Endothelial cell of umbilical vein (primary cell): ENCODE results near the gene APBB2. TPM values are rescaled to one million over a fixed set of nuclear protein-coding genes. Genes with fewer than 3 reads are reported as not detected.

Source experiments
- BruUV-seq: library from RNA; stranded (reverse); fragments of 400-500 nt; replicated peaks from 2 replicates; lab custom pipeline; 2021; lab: Mats Ljungman, UMichigan
- CTCF ChIA-PET: fragments of 300-600, 350-600 bp; sonication (Branson Sonifier 250); formaldehyde crosslinking; loops from one replicate; lab custom pipeline; 2021; ENCODE audit warnings: antibody characterized with exemption, inconsistent platforms; lab: Charles Lee
- POLR2A ChIA-PET: fragments of 300-600, 350-600 bp; sonication (Branson Sonifier 250); formaldehyde crosslinking; loops from one replicate; lab custom pipeline; 2021; ENCODE audit warnings: antibody characterized with exemption, inconsistent platforms; lab: Charles Lee
- DNase-seq: peaks from one replicate; pipeline ENCODE4 v3.0.0-alpha.2; 2011; ENCODE audit warnings: low read depth, low spot score
- FAIRE-seq: peaks from 2 replicates; lab custom pipeline; 2011; peaks lifted over from hg19 to GRCh38; lab: Jason Lieb, UNC
- H2AFZ ChIP-seq: 2 replicates; pipeline ENCODE4 v1.6.0; 2012; ENCODE audit warnings: low read depth, low read length, control low read depth, inconsistent platforms
- H3K27ac ChIP-seq: 2 replicates; pipeline ENCODE4 v1.5.1; 2011; ENCODE audit warnings: low read depth, mild to moderate bottlenecking, control low read depth, low read length, moderate library complexity; ENCODE audit not compliant: insufficient read depth
- H3K27me3 ChIP-seq, 2 experiments: 2 replicates each; pipeline versions ENCODE4 v1.6.0 to v1.6.1; 2011; ENCODE audit warnings: low read length in 2 of 2, mixed read lengths in 1 of 2; ENCODE audit not compliant: control insufficient read depth in 2 of 2, insufficient read depth in 2 of 2
- H3K36me3 ChIP-seq, 2 experiments: 2 replicates in 1 of 2; 3 replicates in 1 of 2; pipeline ENCODE4 v1.5.1; 2011; ENCODE audit warnings: low read length in 2 of 2, mild to moderate bottlenecking in 1 of 2, moderate library complexity in 1 of 2; ENCODE audit not compliant: control insufficient read depth in 2 of 2, insufficient read depth in 2 of 2; ENCODE audit errors: extremely low read depth in 1 of 2
- H3K4me1 ChIP-seq: 3 replicates; pipeline ENCODE4 v1.5.1; 2011; ENCODE audit warnings: mild to moderate bottlenecking, low read length; ENCODE audit not compliant: control insufficient read depth, insufficient read depth; ENCODE audit errors: extremely low read depth
- H3K4me2 ChIP-seq: 2 replicates; pipeline ENCODE4 v1.6.1; 2011; ENCODE audit warnings: low read length, control low read depth, mixed read lengths; ENCODE audit not compliant: insufficient read depth
- H3K4me3 ChIP-seq, 3 experiments: fragments of 200-600 bp in 1 of 3; sonication (generic), shearing (Covaris generic) in 1 of 3; replicated peaks in 1 of 3; 2 replicates each; pipeline ENCODE4 v1.5.1; 2011 to 2016; ENCODE audit warnings: control low read depth in 3 of 3, low read length in 3 of 3, mild to moderate bottlenecking in 2 of 3, inconsistent platforms in 1 of 3, low read depth in 1 of 3, moderate library complexity in 1 of 3; ENCODE audit not compliant: insufficient read depth in 1 of 3
- H3K79me2 ChIP-seq: 2 replicates; pipeline ENCODE4 v1.6.0; 2012; ENCODE audit warnings: low read length, inconsistent platforms; ENCODE audit not compliant: control insufficient read depth, insufficient read depth
- H3K9ac ChIP-seq: replicated peaks from 2 replicates; pipeline ENCODE3; 2011; ENCODE audit warnings: low read length, control low read depth; ENCODE audit not compliant: insufficient read depth; ENCODE audit errors: extremely low read depth
- H3K9me1 ChIP-seq: replicated peaks from 3 replicates; pipeline ENCODE4 v1.6.0; 2011; ENCODE audit warnings: mild to moderate bottlenecking, low read length; ENCODE audit not compliant: control insufficient read depth, insufficient read depth; ENCODE audit errors: extremely low read depth
- H3K9me3 ChIP-seq: replicated peaks from 2 replicates; pipeline ENCODE4 v1.5.1; 2012; ENCODE audit warnings: low read length, inconsistent platforms; ENCODE audit not compliant: control insufficient read depth, insufficient read depth
- H4K20me1 ChIP-seq: replicated peaks from 2 replicates; pipeline ENCODE3; 2011; ENCODE audit warnings: mild to moderate bottlenecking, low read length; ENCODE audit not compliant: control insufficient read depth, insufficient read depth; ENCODE audit errors: extremely low read depth
- FOS ChIP-seq: IDR thresholded peaks from 2 replicates; pipeline ENCODE4 v1.6.1; 2011; ENCODE audit warnings: mild to moderate bottlenecking, low read length, moderate library complexity, borderline replicate concordance; ENCODE audit not compliant: insufficient read depth
- GATA2 ChIP-seq: IDR thresholded peaks from 2 replicates; pipeline ENCODE4 v1.7.0; 2011; ENCODE audit warnings: low read depth, mild to moderate bottlenecking, moderate library complexity, mixed read lengths, low read length; ENCODE audit not compliant: insufficient read length, insufficient read depth
- dilution Hi-C: fragments of 300-500 bp; cut with MboI; formaldehyde crosslinking; loops from one replicate; pipeline ENCODE4 v1.15.0; 2019; ENCODE audit warnings: low sequenced_read_pairs; ENCODE audit not compliant: extremely low pct_ligation_motif_present
- intact Hi-C: fragments of 100-400 bp; cut with micrococcal nuclease; formaldehyde crosslinking; loops from one replicate; pipeline ENCODE4 v1.10.0; 2022
- polyA plus RNA-seq, 4 experiments: library from polyadenylated mRNA; depleted of rRNA in 3 of 4; stranded (reverse) in 3 of 4; unstranded in 1 of 4; fragments of >200 nt; gene quantifications; 2 replicates each; pipeline versions ENCODE4 v1.2.1 to v1.2.3, GENCODE V29; 2011 to 2012; ENCODE audit warnings: missing spikeins in 1 of 4
- total RNA-seq: library from RNA; stranded (reverse); gene quantifications from 2 replicates; pipeline ENCODE4 v1.2.3, GENCODE V29; 2021
- TF ChIP-seq, protein P1 (sequence below): IDR thresholded peaks from 2 replicates; pipeline ENCODE4 v1.6.1; 2011; ENCODE audit not compliant: insufficient read depth, insufficient read length

The APBB2 gene
- total and polyA plus RNA-seq, 2 donors (not counting 3 experiments of a cell fraction or from before 2014, with no cell fraction given) = 79.8 to 124 TPM

GRCh38 chr4:41143311-41144039, 70.9 kb downstream of the APBB2 start:
- no peaks in the 10 kb centered on the region for H3K9me3 ChIP-seq
- dilution Hi-C loops = no loop called here
- H3K27ac ChIP-seq = peak overlapping the region; percentile 87
- peak; percentile 49 for FAIRE-seq
- H3K4me3 ChIP-seq = no peak overlapping the region
- intact Hi-C loops = loop anchor here (1.0 to 5.0 kb wide), 5 partner anchors 12 to 153 kb away; no protein-coding TSS in a partner anchor
- H3K36me3 ChIP-seq = peaks cover 0 to 2% of the 10 kb centered on the region in 2 experiments
- POLR2A ChIA-PET = interaction anchor here (0.7 to 1.6 kb wide), 3 partner anchors 12 to 17 kb away, joined by 3 to 5 read pairs (median 3); no protein-coding TSS in a partner anchor
- TF ChIP-seq FOS (no peak), GATA2 (peak; percentile 6)
- TF ChIP-seq, protein P1, sequence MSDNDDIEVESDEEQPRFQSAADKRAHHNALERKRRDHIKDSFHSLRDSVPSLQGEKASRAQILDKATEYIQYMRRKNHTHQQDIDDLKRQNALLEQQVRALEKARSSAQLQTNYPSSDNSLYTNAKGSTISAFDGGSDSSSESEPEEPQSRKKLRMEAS = no peak
- peaks cover 89% of the 10 kb centered on the region for H3K79me2 ChIP-seq
- no TSS peak for BruUV-seq
- peaks cover 59% of the 10 kb centered on the region for H3K4me1 ChIP-seq
- H2AFZ ChIP-seq = no peak overlapping the region
- H3K9ac ChIP-seq = peak overlapping the region; percentile 79
- H4K20me1 ChIP-seq = no peaks in the 10 kb centered on the region
- no peaks in the 10 kb centered on the region for H3K27me3 ChIP-seq
- DNase-seq = peak; percentile 62
- no peaks in the 10 kb centered on the region for H3K9me1 ChIP-seq
- CTCF ChIA-PET = interaction anchor here (0.8 to 2.7 kb wide), 10 partner anchors 10 to 218 kb away, joined by 3 to 15 read pairs (median 6); partner anchors contain the start of gene APBB2
- peak overlapping the region; percentile 71 for H3K4me2 ChIP-seq
